Activated CD8-positive, alpha-beta T cell treated with anti-CD3 and anti-CD28 coated beads for 36 hours (primary cell): ENCODE data around the gene PPP2R1A. TPM values are rescaled to one million over a fixed set of nuclear protein-coding genes. Genes with fewer than 3 reads are reported as not detected.

Source experiments
- ATAC-seq: fragments of 200-7000 bp; cut with Tn5 transposase; one replicate; pipeline ENCODE4 v1.10.0; 2021; ENCODE audit warnings: mild to moderate bottlenecking, moderate library complexity
- CTCF ChIA-PET: fragments of 350-600 bp; sonication (Branson Sonifier 250); formaldehyde crosslinking; loops from one replicate; lab custom pipeline; 2021; ENCODE audit warnings: antibody characterized with exemption; lab: Charles Lee
- POLR2A ChIA-PET: fragments of 350-600 bp; sonication (Branson Sonifier 250); formaldehyde crosslinking; loops from one replicate; lab custom pipeline; 2021; ENCODE audit warnings: antibody characterized with exemption; lab: Charles Lee
- DNase-seq: peaks from one replicate; pipeline ENCODE4 v3.0.0-alpha.2; 2020
- H3K27ac Mint-ChIP-seq: one replicate; pipeline ENCODE4 v1.8.0; 2021; ENCODE audit warnings: mild to moderate bottlenecking, mixed read lengths
- H3K27me3 Mint-ChIP-seq: one replicate; pipeline ENCODE4 v1.8.0; 2021; ENCODE audit warnings: mixed read lengths
- H3K36me3 Mint-ChIP-seq: one replicate; pipeline ENCODE4 v1.8.0; 2021; ENCODE audit warnings: low read depth, mixed read lengths
- H3K4me1 Mint-ChIP-seq: one replicate; pipeline ENCODE4 v1.8.0; 2021; ENCODE audit warnings: low read depth, mixed read lengths
- H3K4me3 Mint-ChIP-seq: one replicate; pipeline ENCODE4 v1.8.0; 2021; ENCODE audit warnings: mild to moderate bottlenecking, moderate library complexity, mixed read lengths
- H3K9me3 Mint-ChIP-seq: one replicate; pipeline ENCODE4 v1.8.0; 2021; ENCODE audit warnings: mixed read lengths
- intact Hi-C: fragments of 100-400 bp; cut with micrococcal nuclease; formaldehyde crosslinking; loops from one replicate; pipeline ENCODE4 v1.10.0; 2022
- total RNA-seq, 2 experiments: library from RNA; stranded (reverse); gene quantifications; one replicate each; pipeline ENCODE4 v1.2.3, GENCODE V29; 2021
- TF ChIP-seq, protein P1 (sequence below): fragments of 200-600 bp; IDR thresholded peaks from one replicate; pipeline ENCODE4 v1.8.0; 2022; ENCODE audit warnings: antibody characterized with exemption, mild to moderate bottlenecking

The PPP2R1A gene
- total RNA-seq, 2 experiments from 2014 or later, result 236 to 237 TPM

- H3K36me3 Mint-ChIP-seq, result peaks cover 22% of the 10 kb centered on the region
- H3K4me3 Mint-ChIP-seq, result no peak overlapping the region
- no peak for DNase-seq
- no peaks in the 10 kb centered on the region for H3K27me3 Mint-ChIP-seq
- H3K27ac Mint-ChIP-seq, result peak overlapping the region; percentile 18
- POLR2A ChIA-PET, result interaction anchor here (1.0 to 2.6 kb wide), 3 partner anchors 11 to 79 kb away, joined by 3 to 6 read pairs (median 5); no protein-coding TSS in a partner anchor
- no peak for ATAC-seq
- CTCF ChIA-PET, result interaction anchor here (1.2 kb wide), 1 partner anchor 23 kb away, joined by 3 read pairs; no protein-coding TSS in a partner anchor
- peaks cover 19% of the 10 kb centered on the region for H3K4me1 Mint-ChIP-seq
- TF ChIP-seq, protein P1, sequence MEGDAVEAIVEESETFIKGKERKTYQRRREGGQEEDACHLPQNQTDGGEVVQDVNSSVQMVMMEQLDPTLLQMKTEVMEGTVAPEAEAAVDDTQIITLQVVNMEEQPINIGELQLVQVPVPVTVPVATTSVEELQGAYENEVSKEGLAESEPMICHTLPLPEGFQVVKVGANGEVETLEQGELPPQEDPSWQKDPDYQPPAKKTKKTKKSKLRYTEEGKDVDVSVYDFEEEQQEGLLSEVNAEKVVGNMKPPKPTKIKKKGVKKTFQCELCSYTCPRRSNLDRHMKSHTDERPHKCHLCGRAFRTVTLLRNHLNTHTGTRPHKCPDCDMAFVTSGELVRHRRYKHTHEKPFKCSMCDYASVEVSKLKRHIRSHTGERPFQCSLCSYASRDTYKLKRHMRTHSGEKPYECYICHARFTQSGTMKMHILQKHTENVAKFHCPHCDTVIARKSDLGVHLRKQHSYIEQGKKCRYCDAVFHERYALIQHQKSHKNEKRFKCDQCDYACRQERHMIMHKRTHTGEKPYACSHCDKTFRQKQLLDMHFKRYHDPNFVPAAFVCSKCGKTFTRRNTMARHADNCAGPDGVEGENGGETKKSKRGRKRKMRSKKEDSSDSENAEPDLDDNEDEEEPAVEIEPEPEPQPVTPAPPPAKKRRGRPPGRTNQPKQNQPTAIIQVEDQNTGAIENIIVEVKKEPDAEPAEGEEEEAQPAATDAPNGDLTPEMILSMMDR, result no peak
- no peaks in the 10 kb centered on the region for H3K9me3 Mint-ChIP-seq
- intact Hi-C loops, result no loop called here
Measured at GRCh38 chr19:52230685-52231084, 40.8 kb downstream of the PPP2R1A start.

- Mint-ChIP-seq H3K27ac (peak overlapping the region; percentile 18), H3K27me3 (no peaks in the 10 kb centered on the region), H3K4me1 (peaks cover 17% of the 10 kb centered on the region), H3K9me3 (no peaks in the 10 kb centered on the region), H3K36me3 (peaks cover 16% of the 10 kb centered on the region), H3K4me3 (no peak overlapping the region)
- intact Hi-C loops, result no loop called here
- TF ChIP-seq, protein P1, result no peak
- POLR2A ChIA-PET, result interaction anchor here (0.6 to 2.6 kb wide), 4 partner anchors 9 to 282 kb away, joined by 3 to 6 read pairs (median 3); no protein-coding TSS in a partner anchor
- ATAC-seq, result no peak
- DNase-seq, result no peak
- CTCF ChIA-PET, result interaction anchor here (1.2 kb wide), 1 partner anchor 23 kb away, joined by 3 read pairs; no protein-coding TSS in a partner anchor
Measured at GRCh38 chr19:52231154-52231910, 41.5 kb downstream of the PPP2R1A start.

DNA sequence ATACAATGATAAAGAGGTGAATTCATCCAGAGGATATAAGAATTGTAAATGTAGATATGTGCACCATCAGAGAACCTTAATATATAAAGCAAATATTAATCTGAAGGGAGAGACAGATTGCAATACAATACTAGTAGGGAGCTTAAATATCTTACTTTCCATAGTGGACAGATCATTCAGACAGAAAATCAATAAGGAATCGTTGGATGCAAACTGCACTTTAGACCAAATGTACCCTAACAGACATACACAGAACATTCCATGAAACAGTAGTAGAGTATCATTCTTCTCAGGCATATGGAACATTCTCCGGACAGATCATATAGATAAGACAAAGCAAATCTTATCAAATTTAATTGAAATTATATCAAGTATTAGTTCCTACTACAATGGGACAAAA is 44.6 kb downstream of the PPP2R1A start:
- H3K4me1 Mint-ChIP-seq, result peaks cover 9% of the 10 kb centered on the region
- no peaks in the 10 kb centered on the region for H3K27me3 Mint-ChIP-seq
- intact Hi-C loops, result no loop called here
- H3K27ac Mint-ChIP-seq, result no peak overlapping the region
- H3K9me3 Mint-ChIP-seq, result no peaks in the 10 kb centered on the region
- no peaks in the 10 kb centered on the region for H3K36me3 Mint-ChIP-seq
- CTCF ChIA-PET, result no interaction called here
- ATAC-seq (no peak), DNase-seq (no peak)
- TF ChIP-seq, protein P1, result no peak
- POLR2A ChIA-PET, result no interaction called here
- H3K4me3 Mint-ChIP-seq, result no peak overlapping the region

DNA sequence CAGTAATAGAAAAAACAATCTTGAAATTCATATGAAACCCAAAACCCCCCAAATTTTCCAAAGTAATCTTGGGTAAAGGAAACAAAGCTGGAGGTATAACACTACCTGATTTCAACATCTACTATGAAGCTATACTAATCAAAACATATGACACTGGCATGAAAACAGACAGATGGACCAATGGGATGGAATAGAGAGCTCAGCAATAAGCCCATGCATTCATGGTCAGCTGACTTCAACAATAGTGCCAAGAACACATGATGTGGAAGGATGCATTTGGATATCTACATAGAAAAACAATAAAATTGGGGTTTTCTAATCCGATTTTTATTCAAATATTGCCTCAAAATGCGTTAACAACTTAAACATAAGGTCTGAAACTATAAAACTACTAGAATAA is 47.3 kb downstream of the PPP2R1A start:
- CTCF ChIA-PET, result interaction anchor here (0.7 to 1.4 kb wide), 32 partner anchors 9 to 459 kb away, joined by 3 to 18 read pairs (median 4); partner anchors contain the start of genes ZNF616 and ZNF836
- Mint-ChIP-seq H3K27ac (no peak overlapping the region), H3K27me3 (no peaks in the 10 kb centered on the region), H3K9me3 (no peaks in the 10 kb centered on the region), H3K4me1 (peaks cover 5% of the 10 kb centered on the region), H3K4me3 (no peak overlapping the region), H3K36me3 (no peaks in the 10 kb centered on the region)
- DNase-seq (no peak), ATAC-seq (no peak)
- intact Hi-C loops, result no loop called here
- TF ChIP-seq, protein P1, result no peak
- POLR2A ChIA-PET, result no interaction called here
